ENCODE results near the gene KLK7. TPM values are rescaled to one million over a fixed set of nuclear protein-coding genes. Genes with fewer than 3 reads are reported as not detected.
A peak's percentile ranks its signal among the peaks of the same experiment; 100 is the strongest.

Gene KLK7
- total RNA-seq, 1 donor from 2014 or later, result 1.3 TPM

DNA sequence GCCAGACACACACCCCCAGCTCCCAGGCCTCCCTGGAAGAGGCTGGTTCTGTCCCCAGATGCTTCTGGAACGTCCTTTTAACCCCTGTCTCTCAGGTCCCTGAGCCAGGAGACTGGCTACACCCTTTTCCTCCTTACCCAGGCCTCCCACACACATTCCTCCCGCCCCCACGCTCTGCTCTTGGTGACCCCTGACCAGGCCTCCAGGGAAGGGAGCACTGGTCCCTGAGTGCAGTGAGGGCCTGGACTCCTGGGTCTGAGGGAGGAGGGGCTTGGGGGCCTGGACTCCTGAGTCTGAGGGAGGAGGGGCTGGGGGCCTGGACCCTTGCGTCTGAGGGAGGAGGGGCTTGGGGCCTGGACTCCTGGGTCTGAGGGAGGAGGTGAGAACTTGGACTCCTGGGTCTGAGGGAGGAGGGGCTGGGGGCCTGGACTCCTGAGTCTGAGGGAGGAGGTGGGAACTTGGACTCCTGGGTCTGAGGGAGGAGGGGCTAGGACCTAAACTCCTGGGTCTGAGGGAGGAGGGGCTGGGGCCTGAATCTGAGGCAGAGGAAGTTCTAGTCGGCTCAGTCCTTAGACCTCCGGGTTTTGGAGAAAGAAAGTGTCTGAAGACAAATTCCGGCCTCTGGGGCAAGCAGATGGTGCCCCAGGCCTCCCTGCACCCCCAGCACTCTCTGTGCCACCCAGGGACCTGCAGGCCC is 14.9 kb downstream of the KLK7 start:
- no peaks in the 10 kb centered on the region for H3K9me3 Mint-ChIP-seq

GRCh38 chr19:50967929-50968715 is 15.6 kb downstream of the KLK7 start:
- H3K27me3 Mint-ChIP-seq (ENCODE audit: low read depth), result peaks cover 11% of the 10 kb centered on the region
- H3K4me1 Mint-ChIP-seq, result peaks cover 16% of the 10 kb centered on the region
- H3K9me3 Mint-ChIP-seq, result no peaks in the 10 kb centered on the region
- peak overlapping the region; percentile 82 for H3K27ac Mint-ChIP-seq
- peak overlapping the region; percentile 33 for H3K4me3 Mint-ChIP-seq
- no peak for DNase-seq (ENCODE audit: low spot score in 2 of 2, unreplicated experiment in 2 of 2)
- peaks cover 6% of the 10 kb centered on the region for H3K36me3 Mint-ChIP-seq
- no peak for TF ChIP-seq CTCF (IDR thresholded peaks at IDR 0.05; ENCODE audit: unreplicated experiment)

More for the DNA sequence above, 14.9 kb downstream of the KLK7 start:
- no peak for DNase-seq (ENCODE audit: low spot score in 2 of 2, unreplicated experiment in 2 of 2)
- peak overlapping the region; percentile 33 for H3K4me3 Mint-ChIP-seq
- H3K4me1 Mint-ChIP-seq, result peaks cover 16% of the 10 kb centered on the region
- peaks cover 8% of the 10 kb centered on the region for H3K27me3 Mint-ChIP-seq (ENCODE audit: low read depth)
- no peak for TF ChIP-seq CTCF (IDR thresholded peaks at IDR 0.05; ENCODE audit: unreplicated experiment)
- peak overlapping the region; percentile 82 for H3K27ac Mint-ChIP-seq
- peaks cover 2% of the 10 kb centered on the region for H3K36me3 Mint-ChIP-seq

DNA sequence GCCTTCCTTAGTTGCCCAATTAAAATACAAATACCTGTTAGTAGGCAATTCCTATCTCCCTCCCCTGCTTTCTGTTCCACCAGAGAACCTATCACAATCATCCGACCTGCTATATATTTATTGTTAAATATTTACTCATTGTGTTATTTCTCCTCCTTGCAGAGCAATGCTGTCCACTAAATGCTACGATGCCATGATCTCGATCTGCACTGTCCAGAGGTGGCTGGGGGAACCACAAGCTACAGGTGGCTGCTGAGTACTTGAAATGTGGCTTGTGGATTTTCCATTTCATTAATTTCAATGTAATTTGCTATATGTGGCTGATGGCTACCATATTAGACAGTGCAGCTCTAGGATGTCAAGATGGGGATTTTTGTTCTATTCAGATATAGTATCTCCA is 19.5 kb downstream of the KLK7 start:
- Mint-ChIP-seq H3K4me3 (no peak overlapping the region), H3K4me1 (peaks cover 12% of the 10 kb centered on the region)

GRCh38 chr19:50963381-50963780 is 20.3 kb downstream of the KLK7 start:
- H3K4me3 Mint-ChIP-seq, result no peak overlapping the region
- H3K27me3 Mint-ChIP-seq (ENCODE audit: low read depth), result peaks cover 28% of the 10 kb centered on the region
- H3K36me3 Mint-ChIP-seq, result peaks cover 10% of the 10 kb centered on the region
- no peak for TF ChIP-seq CTCF (IDR thresholded peaks at IDR 0.05; ENCODE audit: unreplicated experiment)
- H3K4me1 Mint-ChIP-seq, result peaks cover 8% of the 10 kb centered on the region
- no peak for DNase-seq (ENCODE audit: low spot score in 2 of 2, unreplicated experiment in 2 of 2)
- no peak overlapping the region for H3K27ac Mint-ChIP-seq
- peaks cover 10% of the 10 kb centered on the region for H3K9me3 Mint-ChIP-seq

More for the DNA sequence above, 19.5 kb downstream of the KLK7 start:
- Mint-ChIP-seq H3K9me3 (peaks cover 10% of the 10 kb centered on the region), H3K27me3 (ENCODE audit: low read depth) (peaks cover 25% of the 10 kb centered on the region), H3K36me3 (peaks cover 10% of the 10 kb centered on the region), H3K27ac (no peak overlapping the region)
- no peak for DNase-seq (ENCODE audit: low spot score in 2 of 2, unreplicated experiment in 2 of 2)
- no peak for TF ChIP-seq CTCF (IDR thresholded peaks at IDR 0.05; ENCODE audit: unreplicated experiment)

GRCh38 chr19:50962245-50962644 is 21.5 kb downstream of the KLK7 start:
- H3K27ac Mint-ChIP-seq, result no peak overlapping the region
- H3K36me3 Mint-ChIP-seq, result peaks cover 10% of the 10 kb centered on the region
- no peak for TF ChIP-seq CTCF (IDR thresholded peaks at IDR 0.05; ENCODE audit: unreplicated experiment)
- H3K9me3 Mint-ChIP-seq, result peaks cover 10% of the 10 kb centered on the region
- no peak overlapping the region for H3K4me3 Mint-ChIP-seq
- H3K4me1 Mint-ChIP-seq, result no peaks in the 10 kb centered on the region
- DNase-seq (ENCODE audit: low spot score in 2 of 2, unreplicated experiment in 2 of 2), result no peak
- peaks cover 35% of the 10 kb centered on the region for H3K27me3 Mint-ChIP-seq (ENCODE audit: low read depth)

All from mesothelial cell of epicardium (in vitro differentiated cells).